ENCODE measurements around the gene C18orf32. TPM values are rescaled to one million over a fixed set of nuclear protein-coding genes. Genes with fewer than 3 reads are reported as not detected.
"Not testable (repeated sequence)": the region's sequence is repeated elsewhere in the genome, so short reads cannot be mapped to it uniquely, and the experiment has no call there.

Gene C18orf32
- total RNA-seq, 4 donors from 2014 or later = 42.7 to 85.6 (median 65.0) TPM

DNA sequence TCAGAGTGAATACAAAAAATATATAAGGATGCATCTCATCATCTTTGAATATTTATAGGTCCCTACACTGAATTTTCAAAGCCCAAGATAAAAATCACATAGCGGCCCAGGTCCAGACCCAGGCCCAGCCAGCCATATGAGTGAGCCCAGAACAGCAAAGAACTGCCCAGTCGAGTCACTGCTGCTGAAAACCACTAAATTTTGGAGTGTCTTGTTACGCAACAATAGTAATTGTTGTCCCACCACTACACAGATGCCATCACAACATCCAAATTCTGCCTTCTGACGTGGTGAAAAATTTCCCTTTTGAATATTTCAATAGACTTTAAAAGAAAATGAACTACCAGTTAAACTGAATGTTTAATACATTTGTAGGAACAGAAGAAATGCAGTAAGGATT, 5.7 kb downstream of the C18orf32 start:
- Histone ChIP-seq H3K27ac (peak overlapping the region in 1 of 3 donors; percentile 4), H3K27me3 (no peaks in the 10 kb centered on the region), H3K4me3 (replicated peaks in 1 of 3) (no peak overlapping the region), H3K9me3 (no peaks in the 10 kb centered on the region), H3K36me3 (peaks cover 7 to 16% of the 10 kb centered on the region in 2 donors), H3K4me1 (peaks cover 38 to 43% of the 10 kb centered on the region in 2 donors)
- TF ChIP-seq CTCF (IDR thresholded peaks at IDR 0.05) = no peak
- TF ChIP-seq POLR2A (IDR thresholded peaks at IDR 0.05) = no peak
- DNase-seq = no peak
- intact Hi-C loops (cut with DNase I) = no loop called here
- 69 to 73% methylated on average over 4 of the region's 4 CpGs for WGBS, 2 donors

GRCh38 chr18:49479381-49480137, 7.5 kb downstream of the C18orf32 start:
- H3K36me3 ChIP-seq = peaks cover 7 to 16% of the 10 kb centered on the region in 2 donors
- 95% methylated on average over 5 of the region's 5 CpGs for WGBS, 2 donors
- H3K9me3 ChIP-seq = no peaks in the 10 kb centered on the region
- H3K27me3 ChIP-seq = no peaks in the 10 kb centered on the region
- TF ChIP-seq CTCF (IDR thresholded peaks at IDR 0.05) (no peak), POLR2A (IDR thresholded peaks at IDR 0.05) (no peak)
- no peak overlapping the region for H3K4me3 ChIP-seq (replicated peaks in 1 of 3)
- H3K27ac ChIP-seq = peak overlapping the region; percentile 40 to 55 (median 54)
- H3K4me1 ChIP-seq = peaks cover 25 to 29% of the 10 kb centered on the region in 2 donors
- DNase-seq = peak; percentile 55 to 67
- intact Hi-C loops (cut with DNase I) = no loop called here

GRCh38 chr18:49476664-49477411, 10.2 kb downstream of the C18orf32 start:
- Histone ChIP-seq H3K27ac (peak overlapping the region; percentile 81 to 93 (median 84)), H3K27me3 (no peaks in the 10 kb centered on the region), H3K36me3 (peaks cover 1 to 6% of the 10 kb centered on the region in 2 donors), H3K9me3 (no peaks in the 10 kb centered on the region), H3K4me3 (replicated peaks in 1 of 3) (no peak overlapping the region), H3K4me1 (peaks cover 19 to 25% of the 10 kb centered on the region in 2 donors)
- no peak for TF ChIP-seq CTCF (IDR thresholded peaks at IDR 0.05)
- TF ChIP-seq POLR2A (IDR thresholded peaks at IDR 0.05) = no peak
- peak; percentile 77 to 79 for DNase-seq
- intact Hi-C loops (cut with DNase I) = no loop called here
- 45 to 55% methylated on average over 11 of the region's 11 CpGs for WGBS, 2 donors

- peaks cover 19 to 25% of the 10 kb centered on the region in 2 donors for H3K4me1 ChIP-seq
- DNase-seq; intact Hi-C loops (cut with DNase I); H3K36me3 ChIP-seq; H3K27me3 ChIP-seq; H3K4me3 ChIP-seq (replicated peaks in 1 of 3); H3K27ac ChIP-seq; H3K9me3 ChIP-seq: not testable (repeated sequence)
- 96 to 97% methylated on average over 6 of the region's 6 CpGs for WGBS, 2 donors
Measured at GRCh38 chr18:49474935-49475334, 12.1 kb downstream of the C18orf32 start.

GRCh38 chr18:49473721-49474120, 13.3 kb downstream of the C18orf32 start:
- Histone ChIP-seq H3K4me1 (peaks cover 11 to 12% of the 10 kb centered on the region in 2 donors), H3K27me3 (no peaks in the 10 kb centered on the region), H3K9me3 (no peaks in the 10 kb centered on the region), H3K27ac (peak overlapping the region in 1 of 3 donors; percentile 23), H3K4me3 (replicated peaks in 1 of 3) (no peak overlapping the region), H3K36me3 (no peaks in the 10 kb centered on the region)
- whole genome bisulfite sequencing, 2 donors = 75 to 78% methylated on average over 4 of the region's 4 CpGs
- TF ChIP-seq CTCF (IDR thresholded peaks at IDR 0.05) (no peak), POLR2A (IDR thresholded peaks at IDR 0.05) (no peak)
- intact Hi-C loops (cut with DNase I) = no loop called here
- DNase-seq = no peak

All from thyroid gland (tissue), 4 donors.